Memory B cell (primary cell): ENCODE results near the gene ATP8A2.
"Not testable (repeated sequence)": the region's sequence is repeated elsewhere in the genome, so short reads cannot be mapped to it uniquely, and the experiment has no call there.

Experiments used
- ATAC-seq: fragments of 150-1000 bp; cut with Tn5 transposase; 2 replicates; pipeline ENCODE4 v1.10.0; 2021; ENCODE audit warnings: low read depth, mild to moderate bottlenecking, moderate library complexity
- DNase-seq, 2 donors: peaks; one replicate each; pipeline ENCODE4 v3.0.0; 2022; ENCODE audit warnings: low spot score in 2 of 2
- H3K27ac Mint-ChIP-seq: one replicate; pipeline ENCODE4 v1.8.0; 2022; ENCODE audit warnings: mild to moderate bottlenecking, moderate library complexity, mixed read lengths
- H3K27me3 Mint-ChIP-seq: one replicate; pipeline ENCODE4 v1.8.0; 2022; ENCODE audit warnings: mixed read lengths
- H3K36me3 Mint-ChIP-seq: one replicate; pipeline ENCODE4 v1.8.0; 2022; ENCODE audit warnings: mild to moderate bottlenecking, mixed read lengths
- H3K4me1 Mint-ChIP-seq: one replicate; pipeline ENCODE4 v1.8.0; 2022; ENCODE audit warnings: mixed read lengths
- H3K4me3 Mint-ChIP-seq: one replicate; pipeline ENCODE4 v1.8.0; 2022; ENCODE audit warnings: mild to moderate bottlenecking, moderate library complexity, mixed read lengths
- H3K9me3 Mint-ChIP-seq: one replicate; pipeline ENCODE4 v1.8.0; 2022; ENCODE audit warnings: mixed read lengths

ATP8A2 gene

GRCh38 chr13:26068372-26068771, 696.6 kb downstream of the ATP8A2 start:
- not testable (repeated sequence) for H3K9me3 Mint-ChIP-seq, H3K4me1 Mint-ChIP-seq, H3K36me3 Mint-ChIP-seq, H3K27ac Mint-ChIP-seq, H3K4me3 Mint-ChIP-seq, ATAC-seq, DNase-seq
- peaks cover 10% of the 10 kb centered on the region for H3K27me3 Mint-ChIP-seq

GRCh38 chr13:26069642-26070041, 697.9 kb downstream of the ATP8A2 start:
- peaks cover 10% of the 10 kb centered on the region for H3K27me3 Mint-ChIP-seq
- not testable (repeated sequence) for H3K36me3 Mint-ChIP-seq, H3K9me3 Mint-ChIP-seq, H3K27ac Mint-ChIP-seq, H3K4me3 Mint-ChIP-seq, ATAC-seq, DNase-seq, H3K4me1 Mint-ChIP-seq

DNA sequence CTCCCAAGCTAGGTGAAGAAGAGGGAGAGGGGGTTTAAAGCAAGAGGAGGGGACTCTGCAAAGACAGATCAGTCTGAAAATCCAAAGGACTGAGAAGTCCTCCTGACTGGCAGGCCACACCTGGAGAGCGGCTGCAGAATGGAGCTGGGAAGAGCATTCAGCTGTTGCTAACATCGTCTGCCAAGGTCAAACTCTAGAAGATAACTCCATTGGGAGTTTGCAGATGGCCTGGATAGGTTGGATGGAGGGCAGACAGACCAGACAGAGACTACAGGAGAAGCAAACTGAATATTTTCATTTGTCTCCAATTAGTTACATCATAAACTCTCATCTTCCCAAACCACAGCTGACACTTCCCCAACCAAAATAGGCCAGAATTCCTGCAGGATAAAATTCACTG, 699.9 kb downstream of the ATP8A2 start:
- no peaks in the 10 kb centered on the region for H3K9me3 Mint-ChIP-seq
- ATAC-seq (no peak), DNase-seq (no peak)
- H3K27ac Mint-ChIP-seq: no peak overlapping the region
- no peak overlapping the region for H3K4me3 Mint-ChIP-seq
- H3K27me3 Mint-ChIP-seq: peaks cover 12% of the 10 kb centered on the region
- no peaks in the 10 kb centered on the region for H3K36me3 Mint-ChIP-seq
- no peaks in the 10 kb centered on the region for H3K4me1 Mint-ChIP-seq

DNA sequence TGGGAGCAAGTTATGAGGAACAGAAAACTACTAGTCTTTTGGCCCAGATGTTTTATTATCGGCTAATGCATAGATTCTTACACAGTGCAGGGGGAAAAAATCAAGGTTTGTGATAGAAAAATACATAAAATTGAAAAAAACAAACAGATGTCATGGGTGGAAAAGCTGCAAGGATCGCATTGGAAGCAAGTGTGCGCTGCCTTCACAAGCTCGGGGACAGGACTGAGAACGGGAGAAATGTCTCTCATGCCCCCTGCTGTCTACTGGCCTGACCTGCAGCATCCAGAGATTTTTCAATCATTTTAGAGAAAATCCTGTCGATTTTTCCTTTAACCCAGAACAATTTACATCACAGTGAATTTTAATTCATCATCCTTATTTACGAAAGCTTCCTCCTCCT, 700.6 kb downstream of the ATP8A2 start:
- peak; percentile 64 for ATAC-seq
- DNase-seq, H3K9me3 Mint-ChIP-seq, H3K4me1 Mint-ChIP-seq, H3K36me3 Mint-ChIP-seq, H3K4me3 Mint-ChIP-seq, H3K27ac Mint-ChIP-seq: not testable (repeated sequence)
- H3K27me3 Mint-ChIP-seq: peaks cover 12% of the 10 kb centered on the region

GRCh38 chr13:26074706-26075105, 702.9 kb downstream of the ATP8A2 start:
- ATAC-seq: no peak
- Mint-ChIP-seq H3K36me3 (no peaks in the 10 kb centered on the region), H3K27me3 (peaks cover 10% of the 10 kb centered on the region), H3K27ac (no peak overlapping the region), H3K4me1 (no peaks in the 10 kb centered on the region), H3K4me3 (no peak overlapping the region), H3K9me3 (no peaks in the 10 kb centered on the region)
- no peak for DNase-seq
